Stimulated activated CD4-positive, alpha-beta T cell treated with anti-CD3 and anti-CD28 coated beads, Interleukin-1b, Interleukin-23, amount 100 ng/mL, for 1 hour (primary cell): Measurements from ENCODE around the gene CFDP1.
"Not testable (repeated sequence)": the region's sequence is repeated elsewhere in the genome, so short reads cannot be mapped to it uniquely, and the experiment has no call there.

Experiments
- DNase-seq, 2 donors: peaks; one replicate each; pipeline ENCODE4 v3.0.0-alpha.2; 2020; ENCODE audit warnings: low read depth in 2 of 2

CFDP1 gene

DNA sequence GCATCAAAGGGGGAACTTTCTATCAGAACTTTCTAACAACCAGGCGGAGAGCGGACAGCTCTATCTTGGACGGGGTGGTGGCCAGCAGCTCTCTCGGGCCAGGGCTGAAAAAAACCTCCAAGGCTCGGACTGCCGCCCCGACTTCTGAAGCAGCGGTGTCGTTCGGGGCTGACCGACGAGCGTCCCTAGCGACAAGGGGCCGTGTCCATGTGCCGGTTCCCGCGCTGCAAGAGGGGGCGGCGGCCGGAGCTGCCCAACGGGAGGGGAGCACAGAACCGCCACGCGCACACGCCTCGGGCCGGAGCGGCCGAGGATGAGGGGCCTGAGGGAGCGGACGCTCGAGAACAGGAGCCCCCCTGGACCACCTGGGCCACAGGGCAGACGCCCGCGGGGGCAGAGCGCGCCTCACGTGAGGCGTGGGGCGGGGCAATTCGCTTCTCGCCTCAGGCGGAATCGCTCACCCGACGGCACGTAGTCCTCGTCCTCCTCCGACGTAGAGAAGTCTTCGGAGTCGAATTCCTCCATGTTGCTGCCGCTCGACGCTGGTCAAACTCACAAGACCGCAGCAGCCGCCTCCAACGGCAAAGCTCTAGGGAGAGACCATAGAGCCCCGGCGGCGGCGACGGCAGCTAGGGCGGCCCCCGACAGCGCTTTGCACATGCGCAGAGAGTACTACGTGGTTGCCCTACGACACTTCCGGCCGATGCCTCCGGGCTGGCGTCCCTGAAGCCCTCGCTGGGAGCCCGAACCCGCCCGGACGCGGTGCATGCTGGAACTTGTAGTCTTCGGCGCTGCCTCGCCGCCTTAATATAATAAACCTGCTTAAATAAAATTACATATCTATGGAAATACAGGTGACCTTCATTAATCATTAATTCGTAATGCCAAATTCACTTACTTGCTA, at the start of gene CFDP1:
Gene CFDP1 (minus strand): TSS at position 676 of the 904 bp plus-strand sequence. CDS start 151 bp downstream, at position 525.
- peak; percentile 83 to 86 for DNase-seq

DNA sequence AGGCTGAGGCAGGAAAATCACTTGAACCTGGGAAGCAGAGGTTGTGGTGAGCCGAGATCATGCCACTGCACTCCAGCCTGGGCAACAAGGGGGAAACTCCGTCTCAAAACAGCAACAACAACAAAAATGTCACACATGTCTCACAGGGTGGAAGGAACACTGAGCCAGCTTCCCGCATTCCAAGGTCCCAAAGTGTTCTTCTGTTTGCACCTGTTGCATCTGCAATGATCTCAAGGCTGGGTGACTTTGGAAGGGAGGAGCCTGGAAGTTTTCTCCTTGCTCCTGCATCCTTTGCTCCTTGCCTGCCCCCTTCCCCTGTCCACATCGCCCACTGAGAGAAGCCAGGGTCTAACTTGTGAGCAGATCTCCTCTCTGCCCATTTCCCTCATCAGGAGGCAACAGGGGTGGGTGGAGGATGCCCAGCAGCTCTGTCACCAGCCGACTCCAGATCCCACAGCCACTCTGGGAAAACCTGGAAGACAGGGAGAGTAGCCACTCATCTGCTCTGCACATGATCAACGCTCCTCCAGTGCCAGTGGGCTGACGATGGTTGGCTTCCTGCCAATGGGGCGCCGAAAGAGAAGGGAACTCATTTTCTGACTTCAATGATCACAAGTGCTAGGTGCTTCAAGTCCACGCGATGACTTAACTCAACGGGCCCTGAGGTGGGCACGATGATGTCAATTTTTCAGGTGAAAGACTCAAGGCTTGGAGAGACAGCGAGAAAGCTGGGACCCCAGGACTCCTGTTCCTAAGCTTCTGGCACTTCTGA, 49.3 kb upstream of the CFDP1 start:
- DNase-seq = no peak

DNA sequence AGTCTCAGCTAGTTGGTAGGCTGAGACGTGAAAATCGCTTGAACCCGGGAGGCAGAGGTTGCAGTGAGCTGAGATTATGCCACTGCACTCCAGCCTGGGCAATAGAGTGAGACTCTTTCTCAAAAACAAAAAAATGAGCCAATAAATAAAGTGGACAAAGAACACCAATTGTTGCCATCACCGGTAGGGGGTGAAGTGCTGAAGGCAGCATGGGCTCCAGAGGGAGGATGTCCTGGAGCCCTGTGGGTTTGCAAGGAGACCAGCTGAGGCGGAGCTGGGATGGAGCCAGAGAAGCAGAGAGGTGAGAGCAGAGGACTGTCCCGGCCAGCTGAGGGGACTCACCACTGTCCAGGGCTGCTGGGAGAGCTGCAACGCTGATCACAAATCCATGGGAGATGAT, 48.2 kb upstream of the CFDP1 start:
- DNase-seq = no peak

DNA sequence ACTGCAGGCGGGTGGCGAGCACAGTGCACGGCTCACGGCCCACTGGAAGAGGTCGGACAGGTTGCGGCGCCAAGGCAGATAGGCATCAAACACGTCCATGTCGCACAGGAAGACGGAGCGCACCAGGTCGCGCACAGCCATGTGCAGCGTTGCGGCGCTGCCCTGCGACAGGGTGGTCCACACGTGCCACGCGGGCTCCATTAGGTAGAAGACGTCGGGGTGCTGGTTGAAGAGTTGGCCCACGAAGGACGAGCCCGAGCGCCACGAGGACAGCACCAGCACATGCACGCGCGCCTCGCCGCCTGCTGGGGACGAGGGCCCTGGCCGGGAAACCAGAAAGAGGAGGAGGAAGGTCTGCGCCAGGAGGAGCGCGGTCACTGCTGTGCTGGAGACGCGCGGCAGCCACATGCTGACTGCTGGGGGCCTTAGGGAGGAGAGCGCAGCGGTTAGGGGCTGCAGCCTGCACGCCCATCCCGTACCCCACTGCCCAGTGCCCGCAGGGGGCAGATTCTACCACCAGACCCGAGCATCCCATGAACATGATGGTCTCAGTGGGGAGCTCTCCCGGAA, 46.2 kb upstream of the CFDP1 start:
- no peak for DNase-seq

- DNase-seq = no peak
These were observed 45.4 kb upstream of the CFDP1 start for GRCh38 chr16:75478480-75479345.

- DNase-seq = no peak
These were observed 44.6 kb upstream of the CFDP1 start for GRCh38 chr16:75477680-75478473.

DNA sequence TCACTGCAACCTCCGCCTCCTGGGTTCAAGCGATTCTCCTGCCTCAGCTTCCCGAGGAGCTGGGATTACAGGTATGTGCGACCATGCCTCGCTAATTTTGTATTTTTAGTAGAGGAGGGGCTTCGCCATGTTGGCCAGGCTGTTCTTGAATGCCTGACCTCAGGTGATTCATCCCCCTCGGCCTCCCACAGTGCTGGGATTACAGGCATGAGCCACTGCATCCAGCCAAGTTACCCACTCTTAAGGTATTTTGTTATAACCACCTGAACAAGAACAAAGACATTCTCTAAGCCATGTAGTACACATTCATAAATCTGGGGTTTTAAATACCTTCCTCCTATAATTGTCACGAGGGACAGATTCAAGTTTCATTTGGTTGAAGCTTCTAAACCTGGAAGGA, 43.5 kb upstream of the CFDP1 start:
- no peak for DNase-seq

- DNase-seq = no peak
These were observed 42.1 kb upstream of the CFDP1 start for GRCh38 chr16:75475420-75475847.

DNA sequence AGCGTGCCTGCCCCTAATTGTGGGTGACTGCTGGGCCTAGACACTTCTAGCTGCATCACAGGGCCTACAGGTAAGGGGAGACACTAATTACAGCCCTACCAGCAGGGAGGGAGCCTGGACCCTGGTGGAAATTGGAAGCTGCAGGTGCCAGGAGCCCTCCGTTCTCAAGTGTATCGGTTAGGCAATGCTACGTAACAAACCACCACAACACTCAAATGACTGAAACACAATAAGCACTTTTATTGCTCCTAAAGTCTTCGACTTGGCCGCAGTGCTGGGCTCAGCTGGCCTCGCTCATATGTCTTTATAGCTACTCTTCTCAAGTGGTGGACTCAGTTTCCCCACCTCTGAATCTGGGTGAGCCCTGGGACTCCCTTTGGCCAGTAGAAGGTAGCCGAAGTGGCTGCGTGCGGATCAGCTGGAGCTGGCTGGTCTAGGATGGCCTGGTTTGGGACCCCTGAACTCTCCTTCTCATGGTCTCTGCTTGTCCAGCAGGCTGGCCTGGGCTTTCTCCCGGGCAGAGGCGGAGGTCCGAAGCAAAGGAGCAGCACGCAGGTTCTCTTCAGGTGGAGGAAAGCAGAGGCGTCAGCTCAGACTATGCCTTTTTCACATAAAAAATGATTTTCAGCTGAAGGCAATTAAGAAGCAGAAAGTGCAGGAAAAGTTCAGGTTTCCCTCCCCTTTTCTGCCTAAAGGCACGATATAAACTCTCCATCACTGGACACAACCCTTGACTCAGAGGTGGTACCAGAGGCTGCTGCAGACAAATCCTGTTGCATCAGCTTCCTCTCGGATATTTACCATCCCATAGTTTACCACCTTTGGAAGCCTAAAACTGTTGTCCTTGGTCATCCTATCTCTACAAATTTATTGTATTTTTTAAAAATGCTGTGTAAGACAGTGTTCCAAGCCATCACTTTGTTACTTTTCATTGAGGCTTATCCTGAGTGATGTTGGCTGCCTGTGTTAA, 39.9 kb upstream of the CFDP1 start:
- no peak for DNase-seq

DNA sequence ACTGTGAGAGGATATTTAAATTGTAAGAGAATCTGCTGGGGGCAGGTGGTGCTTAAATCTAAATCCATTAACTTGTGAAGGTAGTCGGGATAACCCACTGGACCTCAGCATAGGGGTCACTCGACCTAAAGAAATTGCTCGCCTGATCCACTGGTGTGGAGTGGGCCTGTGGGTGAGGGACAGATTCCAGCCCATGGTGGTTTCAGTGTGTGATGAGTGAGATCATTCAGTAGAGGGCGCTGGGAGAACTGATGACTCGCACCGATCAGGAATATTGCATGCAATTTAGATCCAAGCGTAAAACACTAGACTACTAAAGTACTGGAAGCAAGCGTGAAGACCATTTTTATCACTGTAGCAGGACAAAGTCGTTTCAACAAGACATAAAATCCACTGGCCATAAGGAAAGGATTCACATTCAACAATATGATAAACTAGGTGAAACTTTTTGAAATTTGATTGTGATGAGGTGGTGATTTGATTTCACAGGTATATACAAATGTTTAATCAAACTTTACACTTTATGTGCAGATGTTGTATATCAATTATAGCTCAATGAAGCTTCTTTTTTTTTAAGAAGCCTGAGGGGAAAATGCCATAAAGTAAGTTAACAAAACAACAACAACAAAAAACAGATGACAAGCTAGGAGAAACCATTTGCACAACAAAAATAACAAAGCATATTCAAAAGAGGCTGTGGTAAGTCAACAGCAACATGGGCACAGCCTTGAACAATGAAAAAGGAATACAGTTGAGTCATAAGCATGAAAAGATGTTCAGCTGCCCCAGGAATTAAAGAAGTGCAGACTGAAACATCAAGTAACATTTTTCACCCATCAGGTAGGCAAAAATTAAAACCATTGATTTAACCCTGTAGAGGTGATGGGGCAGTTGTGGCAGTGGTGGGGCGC, 38.7 kb upstream of the CFDP1 start:
- peak; percentile 4 to 8 for DNase-seq

GRCh38 chr16:75466760-75467159, 33.5 kb upstream of the CFDP1 start:
- no peak for DNase-seq

DNA sequence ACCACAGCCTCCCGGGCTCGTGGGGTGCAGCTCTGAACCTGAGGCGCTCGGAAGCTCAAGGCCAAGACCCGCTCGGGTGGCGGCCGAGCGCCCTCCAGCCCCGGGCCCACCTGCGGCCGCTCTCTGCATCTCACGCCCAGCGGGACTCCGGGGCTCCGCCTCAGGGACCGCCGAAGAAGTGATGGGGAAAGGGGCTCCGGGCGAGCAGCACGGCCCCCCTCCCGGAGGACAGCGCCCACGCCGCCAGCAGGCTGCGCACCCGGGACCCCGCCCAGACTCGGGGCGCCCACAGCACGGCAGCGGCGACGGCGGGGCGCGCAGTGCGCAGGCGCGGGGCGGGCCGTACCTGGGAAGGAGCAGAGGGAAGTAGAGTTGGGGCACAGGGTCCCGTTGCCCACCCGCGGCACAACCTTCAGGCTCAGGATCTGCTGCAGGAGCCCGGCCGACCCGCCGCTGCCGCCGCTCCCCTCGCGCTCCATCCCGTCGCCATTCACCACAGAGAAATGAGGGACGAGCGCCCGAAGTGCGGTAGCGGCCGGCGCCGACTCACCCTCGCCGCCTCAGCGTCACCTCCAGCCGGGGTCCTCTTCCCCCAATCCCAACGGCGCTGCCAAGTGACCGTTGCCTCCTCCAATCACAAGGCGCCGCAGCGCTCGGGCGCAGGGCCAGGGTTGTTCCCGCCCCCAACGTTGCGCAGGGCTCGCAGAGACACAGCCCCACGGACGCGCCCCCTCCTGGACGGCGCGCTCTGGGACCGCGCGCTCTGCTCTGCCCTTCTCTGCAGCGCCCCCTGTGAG, 31.0 kb upstream of the CFDP1 start, which contains the start of gene TMEM170A:
Gene TMEM170A (minus strand): TSS at position 568 of the 797 bp plus-strand sequence. CDS start 89 bp downstream, at position 479.
- peak; percentile 96 to 97 for DNase-seq

DNA sequence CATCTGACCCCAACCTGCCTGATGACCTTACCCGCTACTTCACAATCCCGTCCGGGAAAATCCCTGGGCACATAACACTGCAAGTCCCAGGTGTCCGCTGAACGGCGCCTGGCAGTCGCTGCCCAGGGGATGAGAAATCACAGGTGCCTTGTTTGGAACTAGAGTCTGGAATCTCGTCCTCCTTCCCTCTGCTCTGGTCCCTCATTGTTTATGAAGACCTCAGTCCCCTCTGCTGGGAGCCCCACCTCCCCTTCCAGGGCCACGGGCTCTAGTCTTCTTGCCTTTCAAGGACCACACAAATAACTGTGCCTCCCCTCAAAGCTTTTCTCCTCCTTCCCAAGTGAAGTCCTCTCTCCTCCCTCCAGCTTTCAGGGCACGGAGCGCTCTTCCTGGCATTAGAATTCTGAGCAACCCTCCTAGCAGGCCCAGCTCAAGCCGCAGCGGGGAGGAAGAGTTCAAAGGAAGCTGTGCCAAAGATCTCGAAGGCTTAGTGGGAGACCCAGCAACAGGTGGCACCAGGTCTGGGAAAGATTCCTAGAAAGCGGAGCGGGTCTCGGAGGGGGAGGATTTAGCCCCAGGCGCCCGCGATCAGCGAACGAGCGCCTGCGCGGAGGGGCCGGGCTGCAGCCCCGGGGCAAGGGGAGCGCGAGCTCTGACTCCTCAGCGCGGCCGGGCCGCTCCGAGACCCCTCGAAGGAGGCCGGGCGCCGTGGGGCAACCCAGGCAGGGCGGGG, 30.3 kb upstream of the CFDP1 start:
- not testable (repeated sequence) for DNase-seq

DNA sequence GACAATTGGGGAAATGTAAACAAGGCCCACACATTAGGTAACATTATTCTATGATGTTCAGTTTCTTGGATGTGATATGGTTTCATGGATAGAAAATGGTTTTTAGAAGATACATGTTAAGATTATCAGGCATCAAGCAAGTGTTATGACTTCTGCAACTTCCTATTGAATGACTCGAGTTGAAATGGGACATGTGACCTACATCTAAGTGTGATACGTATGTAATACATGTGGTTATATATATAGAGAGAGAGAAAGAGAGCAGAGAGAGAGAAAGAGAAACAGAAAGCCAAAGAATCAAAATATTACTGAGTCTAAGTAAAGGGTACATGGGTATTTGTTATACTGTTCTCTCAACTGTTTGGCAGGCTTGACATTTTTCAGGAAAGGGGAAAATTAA, 29.5 kb upstream of the CFDP1 start:
- DNase-seq = no peak

DNA sequence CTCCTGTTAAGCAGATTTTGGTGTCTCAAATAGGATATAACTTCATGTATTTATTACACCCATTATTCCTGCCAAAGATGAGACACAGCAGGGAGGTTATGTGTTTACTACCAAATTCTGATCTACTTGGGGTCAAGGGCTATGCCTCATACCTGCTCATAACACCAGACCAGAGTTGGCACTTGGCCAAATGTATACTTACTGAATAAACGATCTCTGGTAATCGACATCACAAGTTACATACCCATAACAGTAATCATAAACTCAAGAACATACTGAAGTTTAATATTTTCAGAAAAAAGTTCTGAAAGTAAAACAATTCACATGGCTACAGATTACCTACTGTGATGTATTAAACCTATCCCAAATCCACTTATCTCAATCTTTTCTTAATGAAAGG, 28.3 kb upstream of the CFDP1 start:
- no peak for DNase-seq

DNA sequence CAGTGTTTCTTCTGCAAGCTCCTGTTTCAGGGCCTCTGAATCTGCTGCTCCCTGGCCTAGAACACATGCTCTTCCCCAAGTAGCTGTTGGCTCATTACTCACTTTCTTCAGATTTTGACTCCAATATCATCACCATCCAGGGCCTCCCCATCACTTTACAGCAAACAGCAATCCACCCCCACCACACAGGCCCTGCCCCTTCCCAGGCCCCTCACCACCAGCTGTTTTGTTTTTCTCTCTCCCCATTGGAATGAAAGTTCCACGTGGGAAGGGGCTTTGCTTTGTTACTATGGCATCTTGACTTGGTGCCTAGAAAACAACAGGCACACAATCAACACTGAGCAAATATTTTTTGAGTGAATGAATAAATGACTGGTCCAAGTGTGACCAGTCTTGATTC, 27.1 kb upstream of the CFDP1 start:
- no peak for DNase-seq

DNA sequence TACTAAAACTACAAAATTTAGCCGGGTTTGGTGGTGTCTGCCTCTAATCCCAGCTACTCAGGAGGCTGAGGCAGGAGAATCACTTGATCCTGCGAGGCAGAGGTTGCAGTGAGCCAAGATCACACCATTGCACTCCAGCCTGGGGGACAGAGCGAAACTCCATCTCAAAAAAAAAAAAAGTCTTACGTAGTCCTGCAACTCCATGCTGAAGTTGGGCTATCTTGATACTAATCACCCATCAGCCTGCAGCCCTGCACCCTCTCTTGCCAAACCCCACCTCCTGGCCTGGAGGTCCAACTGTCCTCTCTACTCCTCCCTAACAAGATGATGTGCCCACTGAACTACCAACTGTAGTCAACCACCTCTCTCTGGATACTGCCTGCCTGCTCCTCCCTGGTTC, 26.4 kb upstream of the CFDP1 start:
- no peak for DNase-seq
